NCI-H2029 treated with DMSO at 0.1 percent for 48 hours (cell line): ENCODE measurements around the gene ZNF674.

Experiments
- DNase-seq: peaks from one replicate; lab custom pipeline; 2025; lab: John Stamatoyannopoulos, UW

The ZNF674 gene

GRCh38 chrX:46545111-46546005 lies at the start of gene ZNF674:
Gene ZNF674, minus strand, starts transcription at chrX:46545421. Its CDS starts 3,334 bp downstream, at chrX:46542087.
- peak; percentile 66 for DNase-seq

GRCh38 chrX:46589977-46590723 lies 44.9 kb upstream of the ZNF674 start:
- no peak for DNase-seq

GRCh38 chrX:46588263-46588662 lies 43.0 kb upstream of the ZNF674 start:
- DNase-seq: no peak

GRCh38 chrX:46587753-46588171 lies 42.5 kb upstream of the ZNF674 start:
- no peak for DNase-seq

- DNase-seq: no peak
These were observed 41.9 kb upstream of the ZNF674 start for GRCh38 chrX:46587158-46587557.

GRCh38 chrX:46584736-46585135 lies 39.5 kb upstream of the ZNF674 start:
- no peak for DNase-seq

GRCh38 chrX:46582966-46583365 lies 37.7 kb upstream of the ZNF674 start:
- no peak for DNase-seq

- no peak for DNase-seq
These were observed 37.1 kb upstream of the ZNF674 start for GRCh38 chrX:46582325-46582724.

- DNase-seq: no peak
These were observed 35.4 kb upstream of the ZNF674 start for GRCh38 chrX:46580613-46581012.

- DNase-seq: no peak
These were observed 34.0 kb upstream of the ZNF674 start for GRCh38 chrX:46579250-46579649.

GRCh38 chrX:46577221-46578005 lies 32.2 kb upstream of the ZNF674 start:
- DNase-seq: no peak

- DNase-seq: no peak
These were observed 31.2 kb upstream of the ZNF674 start for GRCh38 chrX:46576458-46576857.

- DNase-seq: no peak
These were observed 30.8 kb upstream of the ZNF674 start for GRCh38 chrX:46575991-46576392.

- no peak for DNase-seq
These were observed 30.4 kb upstream of the ZNF674 start for GRCh38 chrX:46575586-46575985.

- DNase-seq: no peak
These were observed 29.7 kb upstream of the ZNF674 start for GRCh38 chrX:46574774-46575381.

- no peak for DNase-seq
These were observed 28.9 kb upstream of the ZNF674 start for GRCh38 chrX:46573892-46574773.

- no peak for DNase-seq
These were observed 28.2 kb upstream of the ZNF674 start, which contains the start of gene CHST7 for GRCh38 chrX:46573331-46573891. Gene CHST7, plus strand, starts transcription at chrX:46573765. Its CDS starts 167 bp downstream, at chrX:46573932.

- no peak for DNase-seq
These were observed 27.2 kb upstream of the ZNF674 start for GRCh38 chrX:46572340-46572936.

- DNase-seq: no peak
These were observed 26.5 kb upstream of the ZNF674 start for GRCh38 chrX:46571423-46572339.
